Activated CD4-positive, alpha-beta memory T cell treated with anti-CD3 and anti-CD28 coated beads for 36 hours (primary cell): ENCODE data around the gene CARD11. TPM values are rescaled to one million over a fixed set of nuclear protein-coding genes. Genes with fewer than 3 reads are reported as not detected.

ENCODE experiments used
- CTCF ChIA-PET: fragments of 350-600 bp; sonication (Branson Sonifier 250); formaldehyde crosslinking; loops from one replicate; lab custom pipeline; 2021; ENCODE audit warnings: antibody characterized with exemption, inconsistent platforms; lab: Charles Lee
- POLR2A ChIA-PET: fragments of 350-600 bp; sonication (Branson Sonifier 250); formaldehyde crosslinking; loops from one replicate; lab custom pipeline; 2021; ENCODE audit warnings: antibody characterized with exemption; lab: Charles Lee
- DNase-seq: peaks from one replicate; pipeline ENCODE4 v3.0.0-alpha.2; 2020
- H3K27ac Mint-ChIP-seq: one replicate; pipeline ENCODE4 v1.8.0; 2021; ENCODE audit warnings: mixed read lengths
- H3K27me3 Mint-ChIP-seq: one replicate; pipeline ENCODE4 v1.8.0; 2021; ENCODE audit warnings: mixed read lengths
- H3K36me3 Mint-ChIP-seq: one replicate; pipeline ENCODE4 v1.8.0; 2021; ENCODE audit warnings: mixed read lengths
- H3K4me1 Mint-ChIP-seq: one replicate; pipeline ENCODE4 v1.8.0; 2021; ENCODE audit warnings: low read depth, mixed read lengths
- H3K4me3 Mint-ChIP-seq: one replicate; pipeline ENCODE4 v1.8.0; 2021; ENCODE audit warnings: mild to moderate bottlenecking, mixed read lengths
- H3K9me3 Mint-ChIP-seq: one replicate; pipeline ENCODE4 v1.8.0; 2021; ENCODE audit warnings: mixed read lengths
- intact Hi-C: fragments of 100-400 bp; cut with micrococcal nuclease; formaldehyde crosslinking; loops from one replicate; pipeline ENCODE4 v1.15.1; 2023
- total RNA-seq, 2 experiments: library from RNA; stranded (reverse); gene quantifications; one replicate each; pipeline ENCODE4 v1.2.3, GENCODE V29; 2021

The CARD11 gene
- total RNA-seq, 2 experiments from 2014 or later = 107 to 108 TPM

DNA sequence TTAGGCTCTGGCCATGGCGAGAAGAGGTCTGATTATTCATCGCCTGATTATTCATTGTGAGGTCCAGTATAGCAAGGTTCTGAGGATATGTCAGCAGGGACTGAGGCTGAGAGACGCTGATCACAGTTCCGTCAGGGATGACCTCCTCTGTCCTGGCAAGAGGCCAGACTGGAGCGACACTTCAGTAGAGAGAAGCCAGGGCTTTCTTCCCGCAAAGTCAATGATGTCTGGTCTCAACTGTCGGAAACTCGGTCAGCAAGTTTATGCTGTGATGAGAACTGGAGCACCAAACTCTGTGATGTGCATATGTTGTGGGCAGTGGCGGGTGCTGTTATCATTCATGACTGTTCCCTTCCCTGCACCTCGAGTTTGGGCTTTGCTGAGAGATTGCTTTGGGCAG lies 170.5 kb downstream of the CARD11 start:
- H3K36me3 Mint-ChIP-seq = no peaks in the 10 kb centered on the region
- POLR2A ChIA-PET = no interaction called here
- no peaks in the 10 kb centered on the region for H3K9me3 Mint-ChIP-seq
- H3K4me1 Mint-ChIP-seq = peaks cover 40% of the 10 kb centered on the region
- H3K4me3 Mint-ChIP-seq = no peak overlapping the region
- DNase-seq = no peak
- intact Hi-C loops = loop anchor here (5.0 kb wide), 1 partner anchor 169 kb away; the partner anchor contains the start of gene CARD11
- peak overlapping the region; percentile 24 for H3K27ac Mint-ChIP-seq
- no peaks in the 10 kb centered on the region for H3K27me3 Mint-ChIP-seq
- CTCF ChIA-PET = interaction anchor here (1.7 kb wide), 1 partner anchor 8 kb away, joined by 4 read pairs; no protein-coding TSS in a partner anchor

DNA sequence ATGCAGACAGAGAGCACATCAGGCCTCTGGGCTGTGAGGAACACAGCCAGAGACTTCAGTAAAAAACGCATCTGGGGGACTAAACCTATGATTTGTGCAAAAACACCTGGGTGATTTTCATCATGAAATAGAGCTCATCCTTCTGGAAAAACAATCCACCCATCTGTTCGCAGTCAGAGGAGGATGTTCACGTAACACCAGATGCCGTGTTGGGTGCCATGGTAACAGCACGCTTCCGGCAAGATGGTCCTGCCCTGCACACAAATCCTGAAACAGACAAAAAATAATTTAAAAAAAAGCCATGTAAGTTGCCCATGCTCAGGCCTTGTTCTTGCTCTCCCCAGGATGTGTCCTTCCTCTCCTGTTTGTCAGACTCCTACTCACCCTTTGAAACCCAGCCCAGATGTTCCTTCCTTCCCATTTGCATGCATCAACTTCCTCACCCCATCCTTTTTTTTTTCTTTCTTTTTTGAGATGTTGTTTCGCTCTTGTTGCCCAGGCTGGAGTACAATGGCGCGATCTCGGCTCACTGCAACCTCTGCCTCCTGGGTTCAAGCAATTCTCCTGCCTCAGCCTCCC lies 171.3 kb downstream of the CARD11 start:
- POLR2A ChIA-PET = no interaction called here
- CTCF ChIA-PET = no interaction called here
- DNase-seq = no peak
- H3K9me3 Mint-ChIP-seq = no peaks in the 10 kb centered on the region
- intact Hi-C loops = loop anchor here (5.0 kb wide), 1 partner anchor 170 kb away; the partner anchor contains the start of gene CARD11
- H3K4me3 Mint-ChIP-seq = no peak overlapping the region
- no peaks in the 10 kb centered on the region for H3K36me3 Mint-ChIP-seq
- no peaks in the 10 kb centered on the region for H3K27me3 Mint-ChIP-seq
- H3K27ac Mint-ChIP-seq = no peak overlapping the region
- peaks cover 39% of the 10 kb centered on the region for H3K4me1 Mint-ChIP-seq

DNA sequence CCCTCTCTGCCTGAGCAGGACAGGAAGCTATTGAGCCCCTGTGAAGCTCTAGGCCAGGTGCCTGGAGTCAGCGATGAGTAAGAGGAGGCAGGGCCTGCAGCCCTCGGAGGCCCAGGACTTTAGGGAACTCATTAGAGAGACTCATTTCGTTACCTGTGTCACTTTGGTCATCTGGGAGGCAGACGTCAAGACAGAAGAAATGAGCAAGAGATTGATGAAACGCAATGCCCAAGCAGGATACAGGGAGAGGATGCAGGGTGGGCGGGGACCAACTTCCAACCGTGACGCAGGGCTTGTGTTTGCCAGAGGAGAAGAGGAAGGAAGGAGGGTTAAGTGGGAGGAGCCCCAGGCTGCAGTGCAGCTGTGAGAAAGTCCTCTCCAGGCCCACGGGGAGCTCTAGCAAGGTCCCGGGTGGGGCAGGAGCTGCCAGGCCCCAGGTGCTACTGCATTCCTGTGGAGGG lies 173.2 kb downstream of the CARD11 start:
- peak; percentile 87 for DNase-seq
- peaks cover 39% of the 10 kb centered on the region for H3K4me1 Mint-ChIP-seq
- peak overlapping the region; percentile 30 for H3K4me3 Mint-ChIP-seq
- H3K9me3 Mint-ChIP-seq = no peaks in the 10 kb centered on the region
- peak overlapping the region; percentile 55 for H3K27ac Mint-ChIP-seq
- POLR2A ChIA-PET = interaction anchor here (0.5 to 1.0 kb wide), 2 partner anchors 12 to 422 kb away, joined by 3 to 4 read pairs; no protein-coding TSS in a partner anchor
- no peaks in the 10 kb centered on the region for H3K36me3 Mint-ChIP-seq
- H3K27me3 Mint-ChIP-seq = no peaks in the 10 kb centered on the region
- intact Hi-C loops = loop anchor here (2.0 to 5.0 kb wide), 2 partner anchors 16 to 172 kb away; partner anchors contain the start of gene CARD11
- CTCF ChIA-PET = interaction anchor here (1.0 kb wide), 1 partner anchor 195 kb away, joined by 3 read pairs; no protein-coding TSS in a partner anchor

DNA sequence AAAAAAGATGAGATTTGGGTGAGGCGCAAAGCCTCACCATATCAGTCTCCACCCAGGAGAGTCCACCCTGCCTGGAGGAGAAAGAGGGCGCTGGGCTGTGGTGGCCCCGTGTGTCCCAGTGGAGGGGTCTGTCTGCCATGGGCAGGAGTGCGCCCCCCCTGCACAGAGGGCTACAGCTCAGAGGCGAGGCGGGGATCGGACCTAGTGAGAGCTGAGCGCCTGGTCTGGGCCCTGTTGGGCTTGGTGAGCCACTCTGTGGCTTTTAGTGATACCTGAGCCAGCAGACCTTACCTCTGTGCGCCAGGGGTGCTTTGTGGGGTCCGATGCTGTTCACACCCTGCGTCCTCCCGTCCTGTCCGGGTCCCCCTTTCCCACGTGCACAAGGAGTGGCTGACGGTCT lies 173.7 kb downstream of the CARD11 start:
- no peaks in the 10 kb centered on the region for H3K27me3 Mint-ChIP-seq
- H3K4me3 Mint-ChIP-seq = peak overlapping the region; percentile 30

DNA sequence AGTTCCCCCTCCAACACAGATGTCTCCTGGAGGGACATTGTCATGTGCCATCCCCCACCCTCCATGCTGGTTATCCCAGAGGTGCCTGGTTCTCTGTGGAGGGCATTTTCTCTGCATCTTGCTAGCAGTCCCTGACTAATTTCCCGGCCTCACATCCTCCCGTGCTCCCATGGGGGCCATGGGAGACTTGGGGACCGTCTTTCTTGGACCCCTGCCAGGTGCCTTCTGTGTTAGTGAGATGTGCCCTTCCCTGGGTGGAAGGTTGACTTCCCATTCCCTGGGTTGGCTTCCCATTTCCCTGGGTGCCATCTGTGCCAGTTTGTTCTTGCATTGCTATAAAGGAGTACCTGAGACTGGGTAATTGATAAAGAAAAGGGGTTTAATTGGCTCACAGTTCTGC lies 177.1 kb downstream of the CARD11 start:
- no peak overlapping the region for H3K4me3 Mint-ChIP-seq
- no peaks in the 10 kb centered on the region for H3K9me3 Mint-ChIP-seq
- intact Hi-C loops = loop anchor here (5.0 to 10.0 kb wide), 2 partner anchors 798 to 1031 kb away; no protein-coding TSS in a partner anchor
- peaks cover 51% of the 10 kb centered on the region for H3K4me1 Mint-ChIP-seq
- DNase-seq = no peak
- no peaks in the 10 kb centered on the region for H3K27me3 Mint-ChIP-seq
- ChIA-PET CTCF (interaction anchor here (1.4 to 4.9 kb wide), 6 partner anchors 28 to 807 kb away, joined by 3 to 34 read pairs (median 16); no protein-coding TSS in a partner anchor), POLR2A (interaction anchor here (0.6 kb wide), 1 partner anchor 1871 kb away, joined by 3 read pairs; no protein-coding TSS in a partner anchor)
- H3K27ac Mint-ChIP-seq = no peak overlapping the region
- H3K36me3 Mint-ChIP-seq = peaks cover 1% of the 10 kb centered on the region

More for the DNA sequence above, 173.7 kb downstream of the CARD11 start:
- H3K36me3 Mint-ChIP-seq = no peaks in the 10 kb centered on the region
- H3K27ac Mint-ChIP-seq = peak overlapping the region; percentile 55
- no peak for DNase-seq
- intact Hi-C loops = loop anchor here (2.0 to 10.0 kb wide), 4 partner anchors 17 to 1027 kb away; partner anchors contain the start of gene CARD11
- H3K9me3 Mint-ChIP-seq = no peaks in the 10 kb centered on the region
- CTCF ChIA-PET = interaction anchor here (0.6 to 1.0 kb wide), 2 partner anchors 195 kb away, joined by 3 to 4 read pairs; no protein-coding TSS in a partner anchor
- peaks cover 40% of the 10 kb centered on the region for H3K4me1 Mint-ChIP-seq
- POLR2A ChIA-PET = interaction anchor here (0.5 kb wide), 1 partner anchor 422 kb away, joined by 4 read pairs; no protein-coding TSS in a partner anchor

DNA sequence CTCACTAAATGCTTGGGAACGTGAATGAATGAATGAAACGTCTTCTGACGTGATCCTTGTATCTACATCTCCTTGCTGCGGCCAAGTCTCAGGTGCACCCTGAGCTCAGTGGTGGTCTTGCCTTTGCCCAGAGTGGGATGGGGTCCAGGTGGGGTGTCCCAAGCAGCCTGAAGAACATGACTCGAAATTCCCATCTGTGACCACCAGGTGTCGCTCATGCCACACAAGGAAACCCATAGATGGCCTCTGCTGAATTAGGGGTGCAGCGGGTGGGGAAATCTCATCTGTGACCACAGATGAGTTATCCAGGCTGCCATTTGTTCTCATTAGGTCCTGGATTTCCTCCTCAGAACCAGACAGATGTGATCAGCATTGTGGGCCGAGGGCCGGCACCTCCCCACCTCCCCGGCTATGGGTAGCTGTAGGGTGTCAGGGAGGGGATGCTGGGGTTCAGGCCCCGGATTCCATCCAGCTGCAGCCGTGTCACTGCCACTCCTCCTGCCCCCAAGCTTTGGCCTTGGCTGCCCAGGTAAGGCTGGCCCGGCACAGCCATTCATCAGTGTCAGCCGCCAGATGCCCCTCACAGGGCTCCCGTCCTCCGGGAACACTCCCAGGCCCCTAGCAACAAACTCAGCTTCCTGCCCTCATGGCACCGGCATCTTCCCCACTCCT lies 178.5 kb downstream of the CARD11 start:
- Mint-ChIP-seq H3K4me3 (peak overlapping the region; percentile 39), H3K27ac (peak overlapping the region; percentile 81), H3K27me3 (no peaks in the 10 kb centered on the region), H3K9me3 (no peaks in the 10 kb centered on the region), H3K36me3 (peaks cover 1% of the 10 kb centered on the region), H3K4me1 (peaks cover 37% of the 10 kb centered on the region)
- POLR2A ChIA-PET = interaction anchor here (0.9 kb wide), 1 partner anchor 107 kb away, joined by 3 read pairs; no protein-coding TSS in a partner anchor
- intact Hi-C loops = loop anchor here (2.0 to 10.0 kb wide), 7 partner anchors 93 to 1032 kb away; partner anchors contain the start of gene SDK1
- peak; percentile 83 for DNase-seq
- CTCF ChIA-PET = interaction anchor here (0.5 to 4.9 kb wide), 38 partner anchors 9 to 1033 kb away, joined by 3 to 34 read pairs (median 4); partner anchors contain the start of gene TTYH3

DNA sequence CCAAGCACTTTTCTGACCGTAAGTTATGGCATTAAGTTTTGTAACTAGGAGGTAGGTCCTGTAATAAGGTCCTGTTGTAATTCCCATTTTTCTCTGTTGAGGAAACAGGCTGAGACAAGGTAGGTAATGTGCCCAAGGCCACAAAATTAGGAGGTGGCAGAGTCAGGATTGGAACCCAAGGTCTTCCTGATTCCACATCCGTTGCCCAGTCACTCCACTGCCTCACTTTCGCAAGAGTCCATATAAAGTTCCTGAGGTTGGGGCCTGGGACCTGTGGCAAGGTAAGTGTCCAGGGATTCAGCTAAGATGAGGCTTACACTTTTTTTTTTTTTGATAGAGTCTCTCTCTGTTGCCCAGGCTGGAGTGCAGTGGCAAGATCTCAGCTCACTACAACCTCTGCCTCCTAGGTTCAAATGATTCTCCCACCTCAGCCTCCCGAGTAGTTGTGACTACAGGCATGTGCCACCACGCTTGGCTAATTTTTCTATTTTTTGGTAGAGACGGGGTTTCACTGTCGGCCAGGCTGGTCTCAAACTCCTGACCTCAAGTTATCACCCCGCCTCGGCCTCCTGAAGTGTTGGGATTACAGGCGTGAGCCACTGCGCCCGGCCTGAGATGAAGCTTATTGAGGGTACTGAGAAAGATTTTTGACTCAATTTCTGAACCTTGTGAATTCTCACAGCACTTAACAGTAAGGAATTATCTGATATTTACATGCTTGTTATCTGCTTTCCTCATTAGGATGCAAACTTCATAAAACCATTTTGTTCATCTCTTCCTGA lies 179.3 kb downstream of the CARD11 start:
- peak overlapping the region; percentile 73 for H3K4me3 Mint-ChIP-seq
- ChIA-PET CTCF (interaction anchor here (0.7 to 4.9 kb wide), 29 partner anchors 9 to 1033 kb away, joined by 3 to 34 read pairs (median 5); partner anchors contain the start of gene TTYH3), POLR2A (interaction anchor here (0.9 to 1.0 kb wide), 2 partner anchors 13 to 107 kb away, joined by 3 read pairs; no protein-coding TSS in a partner anchor)
- DNase-seq = no peak
- H3K9me3 Mint-ChIP-seq = no peaks in the 10 kb centered on the region
- intact Hi-C loops = loop anchor here (2.0 to 10.0 kb wide), 6 partner anchors 92 to 800 kb away; partner anchors contain the start of gene SDK1
- H3K27me3 Mint-ChIP-seq = no peaks in the 10 kb centered on the region
- H3K4me1 Mint-ChIP-seq = peaks cover 31% of the 10 kb centered on the region
- H3K36me3 Mint-ChIP-seq = peaks cover 1% of the 10 kb centered on the region
- H3K27ac Mint-ChIP-seq = peak overlapping the region; percentile 91

DNA sequence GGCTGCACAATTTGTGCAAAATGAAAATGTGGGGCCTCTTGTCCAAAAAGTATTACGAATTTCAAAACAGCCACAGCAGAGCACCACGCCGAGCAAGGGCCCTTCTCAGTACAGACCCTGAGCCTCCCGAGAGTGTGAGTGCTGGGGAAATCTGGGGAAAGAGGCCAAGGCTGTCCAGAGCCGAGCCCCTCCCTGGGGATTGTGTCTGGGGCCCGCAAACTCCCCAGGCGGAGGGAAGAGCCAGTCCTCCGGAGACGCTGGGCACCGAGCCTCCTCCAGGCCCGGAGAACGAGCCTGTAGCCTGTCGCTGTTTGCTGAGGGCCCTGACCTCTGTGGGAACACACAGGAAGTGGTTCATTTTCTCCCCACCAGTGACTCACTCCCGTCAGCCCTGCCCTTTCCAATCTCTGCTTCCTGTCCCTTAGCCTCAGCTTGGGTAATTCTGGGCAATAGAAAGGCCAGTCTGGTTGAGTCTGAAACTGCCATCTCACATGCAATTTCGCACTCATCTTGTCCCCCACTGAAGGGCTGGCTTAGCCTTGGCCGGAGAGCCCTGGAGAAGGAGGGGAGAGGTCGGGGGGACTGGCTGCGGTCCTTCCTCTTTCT lies 180.1 kb downstream of the CARD11 start:
- no peaks in the 10 kb centered on the region for H3K9me3 Mint-ChIP-seq
- CTCF ChIA-PET = interaction anchor here (0.7 to 4.9 kb wide), 10 partner anchors 12 to 1034 kb away, joined by 3 to 34 read pairs (median 4); no protein-coding TSS in a partner anchor
- peak overlapping the region; percentile 73 for H3K4me3 Mint-ChIP-seq
- peaks cover 1% of the 10 kb centered on the region for H3K36me3 Mint-ChIP-seq
- peak overlapping the region; percentile 91 for H3K27ac Mint-ChIP-seq
- DNase-seq = peak; percentile 91
- H3K27me3 Mint-ChIP-seq = no peaks in the 10 kb centered on the region
- H3K4me1 Mint-ChIP-seq = peaks cover 25% of the 10 kb centered on the region
- intact Hi-C loops = loop anchor here (2.0 to 10.0 kb wide), 8 partner anchors 19 to 801 kb away; partner anchors contain the start of genes GNA12 and SDK1
- POLR2A ChIA-PET = interaction anchor here (1.0 kb wide), 1 partner anchor 12 kb away, joined by 3 read pairs; no protein-coding TSS in a partner anchor

DNA sequence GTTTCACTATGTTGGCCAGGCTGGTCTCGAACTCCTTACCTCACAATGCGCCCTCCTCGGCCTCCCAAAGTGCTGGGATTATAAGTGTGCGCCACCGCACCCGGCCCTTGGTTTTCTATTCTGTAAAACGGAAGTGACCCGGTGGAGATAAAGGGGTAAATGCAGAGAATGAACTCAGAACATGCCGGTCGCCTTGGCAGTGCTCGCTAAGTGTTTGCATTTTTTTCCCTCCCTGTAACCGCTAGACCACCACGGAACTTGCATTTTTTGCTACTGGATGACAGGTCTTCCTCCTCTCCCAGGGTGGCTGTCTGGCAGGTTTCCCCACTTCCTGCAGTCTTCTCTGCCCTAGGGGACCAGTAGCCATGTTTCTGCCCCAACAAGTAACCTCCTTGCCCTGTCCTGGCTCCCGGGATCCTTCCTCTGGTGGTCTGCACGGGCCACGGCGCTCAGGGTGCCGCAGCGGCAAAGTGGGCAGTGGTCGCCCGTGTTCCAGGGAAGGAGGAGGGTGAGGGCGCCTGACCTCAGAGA lies 180.8 kb downstream of the CARD11 start:
- Mint-ChIP-seq H3K36me3 (peaks cover 1% of the 10 kb centered on the region), H3K4me3 (peak overlapping the region; percentile 73), H3K27ac (peak overlapping the region; percentile 91), H3K27me3 (no peaks in the 10 kb centered on the region), H3K9me3 (no peaks in the 10 kb centered on the region), H3K4me1 (peaks cover 25% of the 10 kb centered on the region)
- intact Hi-C loops = loop anchor here (2.0 to 10.0 kb wide), 5 partner anchors 18 to 802 kb away; partner anchors contain the start of gene GNA12
- DNase-seq = no peak
- CTCF ChIA-PET = interaction anchor here (0.8 kb wide), 1 partner anchor 257 kb away, joined by 3 read pairs; no protein-coding TSS in a partner anchor
- POLR2A ChIA-PET = no interaction called here

DNA sequence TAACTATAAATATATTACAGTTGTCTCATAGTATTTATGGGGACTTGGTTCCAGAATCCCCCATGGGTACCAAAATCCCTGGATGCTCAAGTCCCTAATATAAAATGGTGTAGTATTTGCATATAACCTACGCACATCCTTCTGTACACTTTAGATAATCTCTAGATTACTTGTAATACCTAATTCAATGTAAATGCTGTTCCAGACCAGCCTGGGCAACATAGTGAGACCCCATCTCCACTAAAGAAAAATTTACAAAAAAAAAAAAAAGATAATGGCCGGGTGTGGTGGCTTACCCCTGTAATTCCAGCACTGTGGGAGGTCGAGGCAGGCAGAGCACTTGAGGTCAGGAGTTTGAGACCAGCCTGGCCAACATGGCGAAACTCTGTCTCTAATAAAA lies 182.2 kb downstream of the CARD11 start:
- intact Hi-C loops = loop anchor here (5.0 to 10.0 kb wide), 3 partner anchors 89 to 803 kb away; no protein-coding TSS in a partner anchor
- no peak for DNase-seq
- no peaks in the 10 kb centered on the region for H3K27me3 Mint-ChIP-seq
- no peak overlapping the region for H3K4me3 Mint-ChIP-seq
- no peaks in the 10 kb centered on the region for H3K9me3 Mint-ChIP-seq
- H3K4me1 Mint-ChIP-seq = peaks cover 25% of the 10 kb centered on the region
- ChIA-PET POLR2A (no interaction called here), CTCF (no interaction called here)
- H3K27ac Mint-ChIP-seq = no peak overlapping the region
- peaks cover 1% of the 10 kb centered on the region for H3K36me3 Mint-ChIP-seq
